ENCODE measurements around the gene EML6. TPM values are rescaled to one million over a fixed set of nuclear protein-coding genes. Genes with fewer than 3 reads are reported as not detected.

Gene EML6
- total RNA-seq, 2 experiments from 2014 or later, result 1.2 to 1.7 TPM

DNA sequence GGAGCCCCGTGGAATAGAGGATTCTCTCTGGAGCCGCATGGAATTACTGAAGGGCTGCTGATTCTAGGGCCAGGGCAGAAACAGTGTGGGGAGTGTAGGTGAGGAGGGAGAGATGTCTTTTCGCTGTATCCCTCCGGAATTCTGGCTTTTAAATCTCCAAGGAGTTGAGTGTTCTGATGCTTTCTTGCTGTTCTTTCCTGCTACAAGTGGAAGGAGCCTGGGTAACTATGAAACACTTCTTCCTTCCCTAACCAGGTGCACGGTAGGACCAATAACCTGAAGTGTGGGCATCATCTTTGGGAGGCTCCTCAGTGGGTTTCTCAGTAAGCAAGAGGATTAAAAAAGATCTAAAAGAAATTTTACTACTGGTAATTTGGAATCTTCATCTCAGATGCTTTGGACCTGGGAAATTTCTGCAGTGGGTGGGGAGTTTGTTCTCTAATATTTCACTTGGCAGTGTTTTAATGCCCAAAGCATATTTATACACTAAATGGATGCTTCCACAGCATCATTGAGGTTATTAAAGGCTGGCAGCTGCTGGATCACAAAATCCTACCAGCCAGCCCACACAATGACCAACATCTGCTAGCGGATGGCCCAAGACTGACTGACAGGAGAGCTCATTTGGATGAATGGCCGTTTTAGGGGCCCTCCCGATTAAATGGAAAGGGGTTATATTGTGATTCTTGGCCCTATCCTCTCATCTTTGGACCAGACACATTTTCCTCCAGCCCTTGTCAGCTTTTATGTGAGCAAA is 2.1 kb downstream of the EML6 start:
- POLR2A ChIA-PET, result no interaction called here

GRCh38 chr2:54726431-54726830 is 3.0 kb downstream of the EML6 start:
- H3K27me3 Mint-ChIP-seq, result peaks cover 38% of the 10 kb centered on the region
- H3K4me3 Mint-ChIP-seq, result no peak overlapping the region
- ChIA-PET POLR2A (no interaction called here), CTCF (interaction anchor here (1.0 to 2.1 kb wide), 6 partner anchors 18 to 112 kb away, joined by 3 to 7 read pairs (median 4); no protein-coding TSS in a partner anchor)
- no peaks in the 10 kb centered on the region for H3K36me3 Mint-ChIP-seq (ENCODE audit: low read depth)
- intact Hi-C loops (cut with micrococcal nuclease), result no loop called here
- ATAC-seq, result no peak
- peaks cover 15% of the 10 kb centered on the region for H3K4me1 Mint-ChIP-seq (ENCODE audit: low read depth)
- DNase-seq, result no peak
- H3K27ac Mint-ChIP-seq, result no peak overlapping the region
- no peaks in the 10 kb centered on the region for H3K9me3 Mint-ChIP-seq
- TF ChIP-seq, protein P1, sequence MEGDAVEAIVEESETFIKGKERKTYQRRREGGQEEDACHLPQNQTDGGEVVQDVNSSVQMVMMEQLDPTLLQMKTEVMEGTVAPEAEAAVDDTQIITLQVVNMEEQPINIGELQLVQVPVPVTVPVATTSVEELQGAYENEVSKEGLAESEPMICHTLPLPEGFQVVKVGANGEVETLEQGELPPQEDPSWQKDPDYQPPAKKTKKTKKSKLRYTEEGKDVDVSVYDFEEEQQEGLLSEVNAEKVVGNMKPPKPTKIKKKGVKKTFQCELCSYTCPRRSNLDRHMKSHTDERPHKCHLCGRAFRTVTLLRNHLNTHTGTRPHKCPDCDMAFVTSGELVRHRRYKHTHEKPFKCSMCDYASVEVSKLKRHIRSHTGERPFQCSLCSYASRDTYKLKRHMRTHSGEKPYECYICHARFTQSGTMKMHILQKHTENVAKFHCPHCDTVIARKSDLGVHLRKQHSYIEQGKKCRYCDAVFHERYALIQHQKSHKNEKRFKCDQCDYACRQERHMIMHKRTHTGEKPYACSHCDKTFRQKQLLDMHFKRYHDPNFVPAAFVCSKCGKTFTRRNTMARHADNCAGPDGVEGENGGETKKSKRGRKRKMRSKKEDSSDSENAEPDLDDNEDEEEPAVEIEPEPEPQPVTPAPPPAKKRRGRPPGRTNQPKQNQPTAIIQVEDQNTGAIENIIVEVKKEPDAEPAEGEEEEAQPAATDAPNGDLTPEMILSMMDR (IDR thresholded peaks at IDR 0.05), result no peak

More for the DNA sequence above, 2.1 kb downstream of the EML6 start:
- H3K4me3 Mint-ChIP-seq, result peak overlapping the region; percentile 63
- TF ChIP-seq, protein P1 (IDR thresholded peaks at IDR 0.05), result no peak
- peak overlapping the region; percentile 18 for H3K27ac Mint-ChIP-seq
- no peak for DNase-seq
- intact Hi-C loops (cut with micrococcal nuclease), result no loop called here
- peaks cover 34% of the 10 kb centered on the region for H3K27me3 Mint-ChIP-seq
- no peaks in the 10 kb centered on the region for H3K9me3 Mint-ChIP-seq
- H3K4me1 Mint-ChIP-seq (ENCODE audit: low read depth), result peaks cover 15% of the 10 kb centered on the region
- H3K36me3 Mint-ChIP-seq (ENCODE audit: low read depth), result no peaks in the 10 kb centered on the region
- CTCF ChIA-PET, result interaction anchor here (1.0 to 2.1 kb wide), 4 partner anchors 18 to 113 kb away, joined by 3 to 7 read pairs (median 4); no protein-coding TSS in a partner anchor
- ATAC-seq, result no peak

- H3K27me3 Mint-ChIP-seq, result peaks cover 39% of the 10 kb centered on the region
- ChIA-PET CTCF (interaction anchor here (0.6 to 2.1 kb wide), 6 partner anchors 36 to 206 kb away, joined by 3 to 7 read pairs (median 3); no protein-coding TSS in a partner anchor), POLR2A (no interaction called here)
- ATAC-seq, result no peak
- H3K27ac Mint-ChIP-seq, result no peak overlapping the region
- H3K9me3 Mint-ChIP-seq, result no peaks in the 10 kb centered on the region
- H3K4me1 Mint-ChIP-seq (ENCODE audit: low read depth), result peaks cover 15% of the 10 kb centered on the region
- intact Hi-C loops (cut with micrococcal nuclease), result no loop called here
- TF ChIP-seq, protein P1 (IDR thresholded peaks at IDR 0.05), result no peak
- no peak overlapping the region for H3K4me3 Mint-ChIP-seq
- no peak for DNase-seq
- H3K36me3 Mint-ChIP-seq (ENCODE audit: low read depth), result no peaks in the 10 kb centered on the region
Observed at GRCh38 chr2:54726940-54727339, 3.5 kb downstream of the EML6 start.

DNA sequence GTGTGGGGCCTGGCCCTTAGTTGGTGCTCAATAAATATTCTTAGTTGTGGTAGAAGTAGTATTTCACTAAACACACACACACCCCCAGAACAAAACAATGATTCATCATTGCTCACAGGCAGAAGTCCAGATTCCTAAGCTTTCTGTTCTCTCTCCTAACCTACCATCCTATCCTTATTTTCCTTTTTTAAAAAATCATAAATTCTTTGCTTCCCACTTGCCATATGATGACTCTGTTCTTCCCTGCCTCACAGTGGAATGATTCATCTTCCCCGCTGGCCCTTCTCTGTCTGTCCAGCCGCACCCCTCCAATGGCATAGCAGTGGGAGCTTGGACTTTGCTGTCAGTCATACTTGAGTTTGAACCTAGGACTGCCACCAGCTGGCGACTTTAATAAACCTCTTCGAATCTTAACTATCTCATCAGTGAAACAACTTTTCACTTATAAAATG is 5.2 kb downstream of the EML6 start:
- H3K36me3 Mint-ChIP-seq (ENCODE audit: low read depth), result no peaks in the 10 kb centered on the region
- no peak overlapping the region for H3K27ac Mint-ChIP-seq
- no peak for DNase-seq
- CTCF ChIA-PET, result interaction anchor here (1.2 kb wide), 1 partner anchor 226 kb away, joined by 3 read pairs; no protein-coding TSS in a partner anchor
- ATAC-seq, result no peak
- H3K4me1 Mint-ChIP-seq (ENCODE audit: low read depth), result peaks cover 9% of the 10 kb centered on the region
- TF ChIP-seq, protein P1 (IDR thresholded peaks at IDR 0.05), result no peak
- intact Hi-C loops (cut with micrococcal nuclease), result no loop called here
- no peaks in the 10 kb centered on the region for H3K9me3 Mint-ChIP-seq
- POLR2A ChIA-PET, result no interaction called here
- H3K27me3 Mint-ChIP-seq, result peaks cover 44% of the 10 kb centered on the region
- no peak overlapping the region for H3K4me3 Mint-ChIP-seq

- no peak for DNase-seq
- Mint-ChIP-seq H3K27ac (no peak overlapping the region), H3K4me1 (ENCODE audit: low read depth) (no peaks in the 10 kb centered on the region), H3K9me3 (no peaks in the 10 kb centered on the region), H3K4me3 (no peak overlapping the region), H3K36me3 (ENCODE audit: low read depth) (no peaks in the 10 kb centered on the region), H3K27me3 (peaks cover 15% of the 10 kb centered on the region)
- intact Hi-C loops (cut with micrococcal nuclease), result no loop called here
- ATAC-seq, result no peak
- ChIA-PET CTCF (interaction anchor here (1.3 kb wide), 1 partner anchor 70 kb away, joined by 4 read pairs; no protein-coding TSS in a partner anchor), POLR2A (interaction anchor here (0.6 to 0.7 kb wide), 2 partner anchors 18 to 348 kb away, joined by 3 to 4 read pairs; no protein-coding TSS in a partner anchor)
- TF ChIP-seq, protein P1 (IDR thresholded peaks at IDR 0.05), result no peak
Observed at GRCh38 chr2:54735636-54736035, 12.2 kb downstream of the EML6 start.

Data from activated CD8-positive, alpha-beta T cell treated with anti-CD3 and anti-CD28 coated beads for 36 hours (primary cell).